ENCODE measurements around the gene PHF21A.

DNA sequence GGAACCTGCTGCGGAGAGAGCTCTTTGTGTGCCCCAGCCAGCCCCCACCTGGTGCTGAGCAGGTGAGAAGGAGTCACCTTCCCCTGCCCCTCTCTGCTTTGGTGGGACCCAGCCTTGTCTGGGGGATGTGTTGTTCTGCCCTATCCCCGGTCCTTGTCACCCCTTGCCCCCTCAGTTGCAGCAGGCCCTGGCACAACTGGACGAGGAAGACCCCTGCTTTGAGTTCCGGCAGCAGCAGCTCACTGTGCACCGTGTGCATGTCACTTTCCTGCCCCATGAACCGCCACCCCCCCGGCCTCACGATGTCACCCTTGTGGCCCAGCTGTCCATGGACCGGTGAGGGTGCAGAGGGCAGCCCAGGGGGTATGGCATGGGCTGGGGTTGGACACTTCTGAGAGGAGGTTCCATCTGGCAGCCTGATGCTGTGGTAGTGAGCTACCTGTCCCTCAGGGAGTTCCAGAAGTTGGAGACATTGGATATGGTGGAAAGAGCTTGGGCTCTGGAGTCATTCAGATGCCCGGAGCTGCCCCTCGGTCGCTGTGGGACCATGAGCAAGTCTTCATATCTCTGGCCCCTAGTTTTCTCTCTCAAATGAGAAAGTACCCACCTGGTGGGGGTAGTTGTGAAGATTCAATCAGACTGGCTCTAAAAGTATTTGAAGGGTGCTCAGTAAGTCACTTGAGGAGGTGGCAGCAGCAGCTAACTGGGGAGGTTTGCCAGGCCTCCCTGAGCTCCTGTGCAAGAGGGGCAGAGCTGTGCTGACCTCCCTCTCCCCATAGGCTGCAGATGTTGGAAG, 194.5 kb downstream of the PHF21A start:
- TF ChIP-seq, protein P1, sequence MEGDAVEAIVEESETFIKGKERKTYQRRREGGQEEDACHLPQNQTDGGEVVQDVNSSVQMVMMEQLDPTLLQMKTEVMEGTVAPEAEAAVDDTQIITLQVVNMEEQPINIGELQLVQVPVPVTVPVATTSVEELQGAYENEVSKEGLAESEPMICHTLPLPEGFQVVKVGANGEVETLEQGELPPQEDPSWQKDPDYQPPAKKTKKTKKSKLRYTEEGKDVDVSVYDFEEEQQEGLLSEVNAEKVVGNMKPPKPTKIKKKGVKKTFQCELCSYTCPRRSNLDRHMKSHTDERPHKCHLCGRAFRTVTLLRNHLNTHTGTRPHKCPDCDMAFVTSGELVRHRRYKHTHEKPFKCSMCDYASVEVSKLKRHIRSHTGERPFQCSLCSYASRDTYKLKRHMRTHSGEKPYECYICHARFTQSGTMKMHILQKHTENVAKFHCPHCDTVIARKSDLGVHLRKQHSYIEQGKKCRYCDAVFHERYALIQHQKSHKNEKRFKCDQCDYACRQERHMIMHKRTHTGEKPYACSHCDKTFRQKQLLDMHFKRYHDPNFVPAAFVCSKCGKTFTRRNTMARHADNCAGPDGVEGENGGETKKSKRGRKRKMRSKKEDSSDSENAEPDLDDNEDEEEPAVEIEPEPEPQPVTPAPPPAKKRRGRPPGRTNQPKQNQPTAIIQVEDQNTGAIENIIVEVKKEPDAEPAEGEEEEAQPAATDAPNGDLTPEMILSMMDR (IDR thresholded peaks at IDR 0.05; ENCODE audit: poor library complexity), result no peak
- no peak for TF ChIP-seq EZH2 (IDR thresholded peaks at IDR 0.05; ENCODE audit: borderline replicate concordance)
- no peak for TF ChIP-seq EZH2phosphoT487 (IDR thresholded peaks at IDR 0.05; ENCODE audit: low read depth, severe bottlenecking, unreplicated experiment)
